Gastrocnemius medialis (tissue), 4 donors: ENCODE results near the gene TBKBP1. TPM values are rescaled to one million over a fixed set of nuclear protein-coding genes. Genes with fewer than 3 reads are reported as not detected.

Experiments used
- ATAC-seq, 2 donors: fragments of 150-250 bp; one replicate each; pipeline ENCODE4 v1.9.1; 2016
- DNase-seq, 2 donors: peaks; one replicate each; pipeline ENCODE4 v3.0.0-alpha.2; 2019
- H3K27ac ChIP-seq, 4 donors: fragments of 200-600 bp; sonication (generic); 1 replicate in 1 of 4; 2 replicates in 3 of 4; pipeline ENCODE4 v1.5.1; 2016 to 2018; ENCODE audit warnings: mild to moderate bottlenecking in 2 of 4, moderate library complexity in 1 of 4
- H3K27me3 ChIP-seq, 3 donors: fragments of 200-600 bp; sonication (generic) in 2 of 3; 1 replicate in 1 of 3; 2 replicates in 2 of 3; pipeline versions ENCODE4 v1.5.1 to v1.6.0; 2016 to 2019; ENCODE audit warnings: mild to moderate bottlenecking in 1 of 3, moderate library complexity in 1 of 3
- H3K36me3 ChIP-seq, 2 donors: fragments of 200-600 bp; sonication (generic) in 1 of 2; one replicate each; pipeline ENCODE4 v1.5.1; 2017 to 2018
- H3K4me1 ChIP-seq, 2 donors: fragments of 200-600 bp; sonication (generic) in 1 of 2; one replicate each; pipeline ENCODE4 v1.5.1; 2016 to 2017; ENCODE audit warnings: mild to moderate bottlenecking in 2 of 2
- H3K4me3 ChIP-seq, 4 donors: fragments of 200-600 bp; sonication (generic) in 3 of 4; 1 replicate in 1 of 4; 2 replicates in 3 of 4; pipeline ENCODE4 v1.5.1; 2016 to 2019; ENCODE audit warnings: mild to moderate bottlenecking in 2 of 4
- H3K9me3 ChIP-seq, 3 donors: fragments of 200-600 bp; sonication (generic) in 2 of 3; 1 replicate in 1 of 3; 2 replicates in 2 of 3; pipeline ENCODE4 v1.5.1; 2016 to 2019
- POLR2A ChIP-seq, 2 donors: fragments of 450-650 bp; IDR thresholded peaks; one replicate each; pipeline ENCODE4 v1.6.1; 2017; ENCODE audit warnings: antibody characterized with exemption in 2 of 2, mild to moderate bottlenecking in 2 of 2, moderate library complexity in 2 of 2
- in situ Hi-C, 4 donors: fragments of 200-750 bp; cut with MboI; loops; one replicate each; pipeline versions ENCODE4 v1.15.0 to v1.8.0; 2017; ENCODE audit warnings: low sequenced_read_pairs in 4 of 4
- intact Hi-C: fragments of 100-400 bp; cut with DNase I; formaldehyde crosslinking; loops from one replicate; pipeline ENCODE4 v1.15.1; 2023; ENCODE audit warnings: low total_unique reads
- total RNA-seq, 4 donors: library from RNA; depleted of rRNA; stranded (reverse); fragments of >200 nt; gene quantifications; one replicate each; pipeline versions ENCODE4 v1.1.0 to v1.2.3, GENCODE V29; 2016
- TF ChIP-seq, protein P1 (sequence below), 5 experiments: fragments of 450-650 bp in 3 of 5; fragments of 200-600 bp in 2 of 5; sonication (generic) in 2 of 5; IDR thresholded peaks in 4 of 5; conservative IDR thresholded peaks in 1 of 5; 1 replicate in 4 of 5; 2 replicates in 1 of 5; pipeline ENCODE4 v1.5.1; 2016 to 2019; ENCODE audit warnings: antibody characterized with exemption in 5 of 5, mild to moderate bottlenecking in 3 of 5, moderate library complexity in 3 of 5

Gene TBKBP1
- total RNA-seq, 4 donors from 2014 or later, result 15.9 to 28.0 (median 23.0) TPM

- in situ Hi-C loops (no loop called here), intact Hi-C loops (no loop called here)
- TF ChIP-seq POLR2A (IDR thresholded peaks at IDR 0.05), result no peak
- TF ChIP-seq, protein P1, sequence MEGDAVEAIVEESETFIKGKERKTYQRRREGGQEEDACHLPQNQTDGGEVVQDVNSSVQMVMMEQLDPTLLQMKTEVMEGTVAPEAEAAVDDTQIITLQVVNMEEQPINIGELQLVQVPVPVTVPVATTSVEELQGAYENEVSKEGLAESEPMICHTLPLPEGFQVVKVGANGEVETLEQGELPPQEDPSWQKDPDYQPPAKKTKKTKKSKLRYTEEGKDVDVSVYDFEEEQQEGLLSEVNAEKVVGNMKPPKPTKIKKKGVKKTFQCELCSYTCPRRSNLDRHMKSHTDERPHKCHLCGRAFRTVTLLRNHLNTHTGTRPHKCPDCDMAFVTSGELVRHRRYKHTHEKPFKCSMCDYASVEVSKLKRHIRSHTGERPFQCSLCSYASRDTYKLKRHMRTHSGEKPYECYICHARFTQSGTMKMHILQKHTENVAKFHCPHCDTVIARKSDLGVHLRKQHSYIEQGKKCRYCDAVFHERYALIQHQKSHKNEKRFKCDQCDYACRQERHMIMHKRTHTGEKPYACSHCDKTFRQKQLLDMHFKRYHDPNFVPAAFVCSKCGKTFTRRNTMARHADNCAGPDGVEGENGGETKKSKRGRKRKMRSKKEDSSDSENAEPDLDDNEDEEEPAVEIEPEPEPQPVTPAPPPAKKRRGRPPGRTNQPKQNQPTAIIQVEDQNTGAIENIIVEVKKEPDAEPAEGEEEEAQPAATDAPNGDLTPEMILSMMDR (IDR thresholded peaks at IDR 0.05 in 4 of 5, conservative IDR thresholded peaks at IDR 0.05 in 1 of 5), result no peak
- DNase-seq (no peak), ATAC-seq (no peak)
- no peaks in the 10 kb centered on the region for H3K36me3 ChIP-seq
- H3K9me3 ChIP-seq, result no peaks in the 10 kb centered on the region
- peaks cover 0 to 7% of the 10 kb centered on the region in 2 donors for H3K4me1 ChIP-seq
- no peak overlapping the region for H3K4me3 ChIP-seq
- H3K27me3 ChIP-seq, result peaks cover 32 to 44% (median 38%) of the 10 kb centered on the region in 3 donors
- no peak overlapping the region for H3K27ac ChIP-seq
These were observed 24.1 kb downstream of the TBKBP1 start for GRCh38 chr17:47717979-47718621.

GRCh38 chr17:47718634-47719405 is 24.9 kb downstream of the TBKBP1 start:
- Histone ChIP-seq H3K9me3 (no peaks in the 10 kb centered on the region), H3K4me1 (peaks cover 0 to 7% of the 10 kb centered on the region in 2 donors), H3K27ac (no peak overlapping the region), H3K36me3 (no peaks in the 10 kb centered on the region), H3K4me3 (no peak overlapping the region), H3K27me3 (peaks cover 37 to 46% (median 39%) of the 10 kb centered on the region in 3 donors)
- intact Hi-C loops (no loop called here), in situ Hi-C loops (no loop called here)
- DNase-seq, result no peak
- ATAC-seq, result no peak
- TF ChIP-seq, protein P1 (IDR thresholded peaks at IDR 0.05 in 4 of 5, conservative IDR thresholded peaks at IDR 0.05 in 1 of 5), result no peak
- no peak for TF ChIP-seq POLR2A (IDR thresholded peaks at IDR 0.05)

- DNase-seq, result no peak
- no peak overlapping the region for H3K4me3 ChIP-seq
- TF ChIP-seq, protein P1 (IDR thresholded peaks at IDR 0.05 in 4 of 5, conservative IDR thresholded peaks at IDR 0.05 in 1 of 5), result no peak
- no peak for TF ChIP-seq POLR2A (IDR thresholded peaks at IDR 0.05)
- H3K27ac ChIP-seq, result no peak overlapping the region
- in situ Hi-C loops, result no loop called here
- ATAC-seq, result no peak
- peaks cover 0 to 7% of the 10 kb centered on the region in 2 donors for H3K4me1 ChIP-seq
- peaks cover 39 to 52% (median 40%) of the 10 kb centered on the region in 3 donors for H3K27me3 ChIP-seq
- H3K36me3 ChIP-seq, result no peaks in the 10 kb centered on the region
- intact Hi-C loops, result no loop called here
- no peaks in the 10 kb centered on the region for H3K9me3 ChIP-seq
These were observed 25.6 kb downstream of the TBKBP1 start for GRCh38 chr17:47719411-47720152.

DNA sequence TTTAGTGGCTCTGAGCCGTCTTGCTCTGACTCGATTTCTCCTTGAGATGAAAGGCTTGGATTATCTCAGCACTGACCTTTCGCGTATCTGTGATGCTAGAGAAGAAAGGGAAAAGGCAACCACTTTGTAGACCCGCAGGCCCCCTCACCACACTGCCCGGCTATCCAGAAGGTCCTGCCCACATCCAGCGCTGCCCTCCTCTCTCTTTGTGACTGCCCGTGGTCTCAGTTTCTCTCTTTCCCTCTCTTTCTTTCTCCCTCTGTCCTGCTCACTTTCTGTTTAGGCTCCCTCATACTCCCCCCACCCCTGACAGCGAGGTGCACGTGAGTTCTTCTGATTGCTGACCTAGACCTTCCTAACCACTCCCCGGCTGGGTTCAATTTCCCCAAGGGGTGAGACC is 26.2 kb downstream of the TBKBP1 start:
- ATAC-seq (no peak), DNase-seq (no peak)
- in situ Hi-C loops, result no loop called here
- intact Hi-C loops, result no loop called here
- no peak overlapping the region for H3K4me3 ChIP-seq
- H3K9me3 ChIP-seq, result no peaks in the 10 kb centered on the region
- H3K4me1 ChIP-seq, result peaks cover 0 to 7% of the 10 kb centered on the region in 2 donors
- no peaks in the 10 kb centered on the region for H3K36me3 ChIP-seq
- peaks cover 40 to 57% (median 43%) of the 10 kb centered on the region in 3 donors for H3K27me3 ChIP-seq
- H3K27ac ChIP-seq, result no peak overlapping the region
- TF ChIP-seq, protein P1 (IDR thresholded peaks at IDR 0.05 in 4 of 5, conservative IDR thresholded peaks at IDR 0.05 in 1 of 5), result no peak
- TF ChIP-seq POLR2A (IDR thresholded peaks at IDR 0.05), result no peak
